Keratinocyte (primary cell): ENCODE measurements around the gene METTL22. TPM values are rescaled to one million over a fixed set of nuclear protein-coding genes. Genes with fewer than 3 reads are reported as not detected.

Source experiments
- DNase-seq: peaks from one replicate; pipeline ENCODE4 v3.0.0-alpha.2; 2011; ENCODE audit warnings: low read depth, missing footprints, low spot score
- FAIRE-seq: peaks from 2 replicates; lab custom pipeline; 2011; peaks lifted over from hg19 to GRCh38; lab: Jason Lieb, UNC
- H2AFZ ChIP-seq: 2 replicates; pipeline ENCODE4 v1.6.0; 2012; ENCODE audit warnings: low read length, control low read depth, inconsistent platforms; ENCODE audit not compliant: control insufficient read depth
- H3K27ac ChIP-seq: 2 replicates; pipeline ENCODE4 v1.5.1; 2011; ENCODE audit warnings: low read length; ENCODE audit not compliant: control insufficient read depth, insufficient read depth
- H3K27me3 ChIP-seq: 3 replicates; pipeline ENCODE4 v1.6.0; 2011; ENCODE audit warnings: low read length; ENCODE audit not compliant: control insufficient read depth, insufficient read depth; ENCODE audit errors: extremely low read depth
- H3K36me3 ChIP-seq, 2 experiments: 2 replicates in 1 of 2; 3 replicates in 1 of 2; pipeline ENCODE4 v1.5.1; 2011; ENCODE audit warnings: low read length in 2 of 2, mild to moderate bottlenecking in 1 of 2; ENCODE audit not compliant: control insufficient read depth in 2 of 2, insufficient read depth in 2 of 2; ENCODE audit errors: extremely low read depth in 1 of 2
- H3K4me1 ChIP-seq: 3 replicates; pipeline ENCODE4 v1.5.1; 2011; ENCODE audit warnings: low read length; ENCODE audit not compliant: control insufficient read depth, insufficient read depth; ENCODE audit errors: extremely low read depth
- H3K4me2 ChIP-seq: 3 replicates; pipeline ENCODE4 v1.6.0; 2011; ENCODE audit warnings: low read depth, low read length; ENCODE audit not compliant: control insufficient read depth, insufficient read depth; ENCODE audit errors: extremely low read depth
- H3K4me3 ChIP-seq, 3 experiments: fragments of 200-600 bp in 1 of 3; sonication (generic) in 1 of 3; 2 replicates in 2 of 3; 3 replicates in 1 of 3; pipeline ENCODE4 v1.5.1; 2011 to 2016; ENCODE audit warnings: low read length in 3 of 3, mild to moderate bottlenecking in 3 of 3, control low read depth in 2 of 3, inconsistent platforms in 1 of 3, low read depth in 1 of 3, mixed read lengths in 1 of 3, mixed run types in 1 of 3, moderate library complexity in 1 of 3; ENCODE audit not compliant: control insufficient read depth in 2 of 3, insufficient read depth in 2 of 3; ENCODE audit errors: extremely low read depth in 1 of 3
- H3K79me2 ChIP-seq: 2 replicates; pipeline ENCODE4 v1.6.0; 2012; ENCODE audit warnings: low read length; ENCODE audit not compliant: control insufficient read depth, insufficient read depth
- H3K9ac ChIP-seq: 3 replicates; pipeline ENCODE4 v1.6.0; 2011; ENCODE audit warnings: low read length; ENCODE audit not compliant: control insufficient read depth, insufficient read depth; ENCODE audit errors: extremely low read depth
- H3K9me1 ChIP-seq: 3 replicates; pipeline ENCODE4 v1.6.0; 2011; ENCODE audit warnings: low read length; ENCODE audit not compliant: control insufficient read depth, insufficient read depth; ENCODE audit errors: extremely low read depth
- H3K9me3 ChIP-seq: 2 replicates; pipeline ENCODE4 v1.5.1; 2012; ENCODE audit warnings: low read depth, low read length; ENCODE audit not compliant: control insufficient read depth
- H4K20me1 ChIP-seq: 3 replicates; pipeline ENCODE4 v1.6.0; 2011; ENCODE audit warnings: low read length; ENCODE audit not compliant: control insufficient read depth, insufficient read depth; ENCODE audit errors: extremely low read depth
- EZH2 ChIP-seq: IDR thresholded peaks from one replicate; pipeline ENCODE4 v1.6.1; 2012; ENCODE audit warnings: inconsistent platforms, mild to moderate bottlenecking, low read length, moderate library complexity
- dilution Hi-C: fragments of 300-500 bp; cut with MboI; formaldehyde crosslinking; loops from one replicate; pipeline ENCODE4 v1.7.0; 2020; ENCODE audit warnings: low sequenced_read_pairs; ENCODE audit not compliant: extremely low pct_ligation_motif_present
- polyA plus RNA-seq, 5 experiments: library from polyadenylated mRNA; depleted of rRNA in 3 of 5; stranded (reverse) in 3 of 5; stranded (forward) in 1 of 5; unstranded in 1 of 5; fragments of >200 nt; gene quantifications; 1 replicate in 1 of 5; 2 replicates in 3 of 5; 3 replicates in 1 of 5; pipeline versions ENCODE4 v1.2.1 to v1.2.3, GENCODE V29; 2011 to 2012; ENCODE audit warnings: missing spikeins in 2 of 5, low read depth in 1 of 5, low replicate concordance in 1 of 5
- small RNA-seq, 3 experiments: library from RNA; depleted of rRNA; stranded (forward); fragments of <200 nt; gene quantifications; one replicate each; pipeline ENCODE3, GENCODE V24; 2012; ENCODE audit warnings: low read depth in 3 of 3, low replicate concordance in 1 of 3; ENCODE audit not compliant: insufficient read length in 3 of 3
- TF ChIP-seq, protein P1 (sequence below), 3 experiments: IDR thresholded peaks in 1 of 3; conservative IDR thresholded peaks in 1 of 3; optimal IDR thresholded peaks in 1 of 3; 2 replicates in 2 of 3; 3 replicates in 1 of 3; pipeline versions ENCODE3 to v1.5.1; 2011; ENCODE audit warnings: low read length in 3 of 3, mild to moderate bottlenecking in 3 of 3, moderate library complexity in 2 of 3, control low read depth in 1 of 3, inconsistent platforms in 1 of 3; ENCODE audit not compliant: insufficient read depth in 2 of 3; ENCODE audit errors: extremely low read depth in 1 of 3

METTL22 gene
- polyA plus RNA-seq, 1 donor (not counting 4 experiments of a cell fraction or from before 2014, with no cell fraction given) = 31.1 TPM

DNA sequence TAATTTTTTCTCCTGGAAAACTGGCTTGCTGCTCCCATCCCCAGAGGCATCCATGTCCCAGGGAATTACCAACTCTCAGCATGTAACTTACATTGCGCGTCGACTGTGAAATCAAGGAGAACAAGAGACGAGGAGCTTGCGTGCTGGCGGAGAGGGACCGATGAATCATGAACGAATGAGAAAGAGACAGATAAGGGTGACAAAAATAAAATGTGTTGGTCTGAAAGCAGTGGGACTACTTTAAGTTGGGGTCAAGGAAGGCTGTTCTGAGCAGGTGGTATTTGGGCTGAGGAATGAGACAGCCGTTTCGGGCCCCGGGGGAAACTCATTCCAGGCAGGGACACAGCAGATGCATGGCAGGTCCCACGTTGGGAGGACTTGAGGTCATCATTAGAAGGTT lies 75.4 kb downstream of the METTL22 start:
- Histone ChIP-seq H4K20me1 (no peaks in the 10 kb centered on the region), H3K9me1 (no peaks in the 10 kb centered on the region), H3K36me3 (no peaks in the 10 kb centered on the region), H3K4me1 (no peaks in the 10 kb centered on the region), H3K79me2 (no peaks in the 10 kb centered on the region), H2AFZ (no peak overlapping the region), H3K9ac (no peak overlapping the region), H3K4me3 (no peak overlapping the region), H3K27me3 (no peaks in the 10 kb centered on the region), H3K9me3 (no peaks in the 10 kb centered on the region), H3K27ac (no peak overlapping the region), H3K4me2 (no peak overlapping the region)
- dilution Hi-C loops = no loop called here
- TF ChIP-seq, protein P1, sequence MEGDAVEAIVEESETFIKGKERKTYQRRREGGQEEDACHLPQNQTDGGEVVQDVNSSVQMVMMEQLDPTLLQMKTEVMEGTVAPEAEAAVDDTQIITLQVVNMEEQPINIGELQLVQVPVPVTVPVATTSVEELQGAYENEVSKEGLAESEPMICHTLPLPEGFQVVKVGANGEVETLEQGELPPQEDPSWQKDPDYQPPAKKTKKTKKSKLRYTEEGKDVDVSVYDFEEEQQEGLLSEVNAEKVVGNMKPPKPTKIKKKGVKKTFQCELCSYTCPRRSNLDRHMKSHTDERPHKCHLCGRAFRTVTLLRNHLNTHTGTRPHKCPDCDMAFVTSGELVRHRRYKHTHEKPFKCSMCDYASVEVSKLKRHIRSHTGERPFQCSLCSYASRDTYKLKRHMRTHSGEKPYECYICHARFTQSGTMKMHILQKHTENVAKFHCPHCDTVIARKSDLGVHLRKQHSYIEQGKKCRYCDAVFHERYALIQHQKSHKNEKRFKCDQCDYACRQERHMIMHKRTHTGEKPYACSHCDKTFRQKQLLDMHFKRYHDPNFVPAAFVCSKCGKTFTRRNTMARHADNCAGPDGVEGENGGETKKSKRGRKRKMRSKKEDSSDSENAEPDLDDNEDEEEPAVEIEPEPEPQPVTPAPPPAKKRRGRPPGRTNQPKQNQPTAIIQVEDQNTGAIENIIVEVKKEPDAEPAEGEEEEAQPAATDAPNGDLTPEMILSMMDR (optimal IDR thresholded peaks at IDR 0.05 in 1 of 3, IDR thresholded peaks at IDR 0.05 in 1 of 3, conservative IDR thresholded peaks at IDR 0.05 in 1 of 3; ENCODE audit: extremely low read depth in 1 of 3, insufficient read depth in 2 of 3, low read length in 3 of 3) = no peak
- no peak for TF ChIP-seq EZH2
- no peak for FAIRE-seq
- no peak for DNase-seq

DNA sequence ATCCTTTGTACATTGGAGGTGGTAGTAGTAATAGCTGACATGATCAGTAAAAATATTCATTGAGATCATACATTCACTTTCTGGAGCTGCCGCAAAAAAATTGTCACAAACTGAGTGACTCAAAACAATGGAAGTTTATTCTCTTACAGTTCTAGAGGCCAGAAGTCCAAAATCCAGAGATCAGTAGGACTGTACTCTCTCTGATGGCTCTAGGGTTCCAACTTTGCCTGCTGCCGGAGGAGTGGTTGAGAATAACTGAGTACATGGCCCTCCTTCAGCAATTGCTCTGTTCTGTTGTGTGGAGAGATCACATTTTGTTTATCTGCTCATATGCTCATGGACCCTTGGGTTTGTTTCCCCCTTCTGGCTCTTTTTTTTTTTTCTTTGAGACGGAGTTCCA lies 76.5 kb downstream of the METTL22 start:
- H4K20me1 ChIP-seq = no peaks in the 10 kb centered on the region
- DNase-seq = no peak
- H2AFZ ChIP-seq = no peak overlapping the region
- no peak for FAIRE-seq
- TF ChIP-seq EZH2 = no peak
- TF ChIP-seq, protein P1 (optimal IDR thresholded peaks at IDR 0.05 in 1 of 3, IDR thresholded peaks at IDR 0.05 in 1 of 3, conservative IDR thresholded peaks at IDR 0.05 in 1 of 3; ENCODE audit: extremely low read depth in 1 of 3, insufficient read depth in 2 of 3, low read length in 3 of 3) = no peak
- H3K27ac ChIP-seq = no peak overlapping the region
- no peak overlapping the region for H3K4me3 ChIP-seq
- no peaks in the 10 kb centered on the region for H3K9me3 ChIP-seq
- H3K36me3 ChIP-seq = no peaks in the 10 kb centered on the region
- H3K4me1 ChIP-seq = no peaks in the 10 kb centered on the region
- no peaks in the 10 kb centered on the region for H3K27me3 ChIP-seq
- H3K79me2 ChIP-seq = no peaks in the 10 kb centered on the region
- H3K9ac ChIP-seq = no peak overlapping the region
- H3K4me2 ChIP-seq = no peak overlapping the region
- H3K9me1 ChIP-seq = no peaks in the 10 kb centered on the region
- dilution Hi-C loops = no loop called here

Small RNA genes within 50 kb of the gene (small RNA-seq; reads per million reads assigned to genes)
- gene RN7SL743P = 0 reads per million in 3 experiments

Other genes starting within 250 kb of the METTL22 start
- not detected in 3 replicates for gene TMEM114, start 31.2 kb upstream of the METTL22 start, polyA plus RNA-seq
- 11.8 to 16.8 TPM (median 13.7 TPM) in 3 replicates for gene ABAT, start 52.9 kb downstream of the METTL22 start, polyA plus RNA-seq
- 7.8 to 9.8 TPM (median 8.1 TPM) in 3 replicates for gene TMEM186, start 175.9 kb downstream of the METTL22 start, polyA plus RNA-seq
- gene PMM2, start 176.1 kb downstream of the METTL22 start, polyA plus RNA-seq = 30.2 to 48.6 TPM (median 38.6 TPM) in 3 replicates
- 61.9 to 90.8 TPM (median 88.4 TPM) in 3 replicates for gene CARHSP1, start 247.3 kb downstream of the METTL22 start, polyA plus RNA-seq